Neural cell (in vitro differentiated cells): ENCODE results near the gene TYW1.
"Not testable (repeated sequence)": the region's sequence is repeated elsewhere in the genome, so short reads cannot be mapped to it uniquely, and the experiment has no call there.

ENCODE experiments used
- CTCF ChIP-seq: fragments of 450-650 bp; IDR thresholded peaks from 2 replicates; pipeline ENCODE4 v1.5.1; 2014; ENCODE audit warnings: antibody characterized with exemption, mild to moderate bottlenecking, moderate library complexity; ENCODE audit not compliant: poor library complexity, severe bottlenecking
- EP300 ChIP-seq: fragments of 450-650 bp; conservative IDR thresholded peaks from 2 replicates; pipeline ENCODE4 v1.6.1; 2014; ENCODE audit warnings: antibody characterized with exemption, mild to moderate bottlenecking, moderate library complexity; ENCODE audit not compliant: poor library complexity, severe bottlenecking
- EZH2 ChIP-seq: fragments of 200-600, 300-800 bp; shearing (Covaris generic), sonication (generic); IDR thresholded peaks from 2 replicates; pipeline ENCODE4 v1.6.1; 2014; ENCODE audit warnings: antibody characterized with exemption, low read length, borderline replicate concordance, mild to moderate bottlenecking; ENCODE audit not compliant: insufficient read depth, poor library complexity, severe bottlenecking
- POLR2AphosphoS5 ChIP-seq: IDR thresholded peaks from 2 replicates; pipeline ENCODE4 v1.6.1; 2012
- RAD21 ChIP-seq: fragments of 450-650 bp; conservative IDR thresholded peaks from 2 replicates; pipeline ENCODE4 v1.6.1; 2014; ENCODE audit warnings: antibody characterized with exemption, mild to moderate bottlenecking, moderate library complexity
- SMC3 ChIP-seq: fragments of 450-650 bp; conservative IDR thresholded peaks from 2 replicates; pipeline ENCODE4 v1.6.1; 2014; ENCODE audit warnings: antibody characterized with exemption, mild to moderate bottlenecking, moderate library complexity; ENCODE audit not compliant: poor library complexity
- TAF1 ChIP-seq: IDR thresholded peaks from 2 replicates; pipeline ENCODE4 v1.6.1; 2012; ENCODE audit warnings: low read depth

- TF ChIP-seq EP300, CTCF, SMC3, POLR2AphosphoS5, EZH2, RAD21, TAF1: not testable (repeated sequence)
Observed at GRCh38 chr7:67226340-67226907, 229.8 kb downstream of the TYW1 start.
